H9 (cell line): Measurements from ENCODE around the gene ZNF264. TPM values are rescaled to one million over a fixed set of nuclear protein-coding genes. Genes with fewer than 3 reads are reported as not detected.

Source experiments
- DNase-seq: peaks from one replicate; pipeline ENCODE4 v3.0.0-alpha.2; 2017
- H2AFZ ChIP-seq: one replicate; pipeline ENCODE4 v1.6.1; 2013; ENCODE audit warnings: mild to moderate bottlenecking, low read length, control low read depth, moderate library complexity
- H2AK5ac ChIP-seq: 2 replicates; pipeline ENCODE4 v1.6.1; 2013; ENCODE audit warnings: low read length, control low read depth, mixed read lengths; ENCODE audit not compliant: insufficient read length
- H2BK120ac ChIP-seq: one replicate; pipeline ENCODE4 v1.6.1; 2013; ENCODE audit warnings: low read depth, mild to moderate bottlenecking, low read length, control low read depth, inconsistent platforms; ENCODE audit not compliant: poor library complexity, severe bottlenecking
- H2BK12ac ChIP-seq: 2 replicates; pipeline ENCODE4 v1.6.1; 2013; ENCODE audit warnings: low read length, control low read depth, mixed read lengths, low read depth; ENCODE audit not compliant: insufficient read length
- H2BK15ac ChIP-seq: 2 replicates; pipeline ENCODE4 v1.6.1; 2013; ENCODE audit warnings: low read depth, low read length, control low read depth
- H2BK20ac ChIP-seq: one replicate; pipeline ENCODE4 v1.6.1; 2013; ENCODE audit warnings: low read depth, mild to moderate bottlenecking, low read length, control low read depth, inconsistent platforms; ENCODE audit not compliant: poor library complexity, severe bottlenecking
- H2BK5ac ChIP-seq: 2 replicates; pipeline ENCODE4 v1.6.1; 2013; ENCODE audit warnings: low read length, control low read depth, mixed read lengths; ENCODE audit not compliant: insufficient read length
- H3K14ac ChIP-seq: 2 replicates; pipeline ENCODE4 v1.6.1; 2013; ENCODE audit warnings: low read length, control low read depth; ENCODE audit not compliant: insufficient read depth
- H3K18ac ChIP-seq: 2 replicates; pipeline ENCODE4 v1.6.1; 2013; ENCODE audit warnings: low read depth, mild to moderate bottlenecking, mixed read lengths, low read length, control low read depth; ENCODE audit not compliant: insufficient read length
- H3K23ac ChIP-seq: 2 replicates; pipeline ENCODE4 v1.6.1; 2013; ENCODE audit warnings: low read length, control low read depth, mixed read lengths, low read depth; ENCODE audit not compliant: insufficient read length
- H3K23me2 ChIP-seq: 2 replicates; pipeline ENCODE4 v1.6.1; 2013; ENCODE audit warnings: low read depth, mild to moderate bottlenecking, mixed read lengths, low read length, control low read depth; ENCODE audit not compliant: insufficient read length, poor library complexity, severe bottlenecking
- H3K27ac ChIP-seq: 2 replicates; pipeline ENCODE4 v1.5.1; 2013; ENCODE audit warnings: low read length, control low read depth, mixed read lengths, low read depth; ENCODE audit not compliant: insufficient read length
- H3K27me3 ChIP-seq: 2 replicates; pipeline ENCODE4 v1.6.1; 2013; ENCODE audit warnings: low read length, control low read depth, inconsistent platforms; ENCODE audit not compliant: insufficient read depth
- H3K4ac ChIP-seq: 2 replicates; pipeline ENCODE4 v1.6.1; 2013; ENCODE audit warnings: low read depth, mild to moderate bottlenecking, control low read depth, inconsistent platforms, low read length, moderate library complexity
- H3K4me1 ChIP-seq: 2 replicates; pipeline ENCODE4 v1.6.1; 2013; ENCODE audit warnings: low read length, control low read depth, inconsistent platforms; ENCODE audit not compliant: insufficient read depth
- H3K4me2 ChIP-seq: 2 replicates; pipeline ENCODE4 v1.6.1; 2013; ENCODE audit warnings: low read length, control low read depth, mixed read lengths; ENCODE audit not compliant: insufficient read length, insufficient read depth
- H3K56ac ChIP-seq: 2 replicates; pipeline ENCODE4 v1.6.1; 2013; ENCODE audit warnings: low read depth, mild to moderate bottlenecking, mixed read lengths, low read length, control low read depth; ENCODE audit not compliant: insufficient read length
- H3K79me1 ChIP-seq: 2 replicates; pipeline ENCODE4 v1.6.1; 2013; ENCODE audit warnings: low read depth, mild to moderate bottlenecking, moderate library complexity, low read length, control low read depth, inconsistent platforms; ENCODE audit not compliant: insufficient read depth, poor library complexity, severe bottlenecking
- H3K79me2 ChIP-seq: 2 replicates; pipeline ENCODE4 v1.6.1; 2013; ENCODE audit warnings: low read length, control low read depth, inconsistent platforms; ENCODE audit not compliant: insufficient read depth
- H3K9ac ChIP-seq: 2 replicates; pipeline ENCODE4 v1.6.1; 2013; ENCODE audit warnings: low read length, control low read depth, mixed read lengths; ENCODE audit not compliant: insufficient read length; ENCODE audit errors: extremely low read depth
- H3K9me3 ChIP-seq: one replicate; pipeline ENCODE4 v1.6.1; 2013; ENCODE audit warnings: low read depth, low read length, inconsistent platforms; ENCODE audit not compliant: control insufficient read depth
- H3T11ph ChIP-seq: one replicate; pipeline ENCODE4 v1.6.1; 2013; ENCODE audit warnings: mild to moderate bottlenecking, low read length, control low read depth, inconsistent platforms
- H4K20me1 ChIP-seq: one replicate; pipeline ENCODE4 v1.6.1; 2013; ENCODE audit not compliant: control insufficient read depth, insufficient read length, insufficient read depth
- H4K5ac ChIP-seq: 2 replicates; pipeline ENCODE4 v1.6.1; 2013; ENCODE audit warnings: low read depth, mild to moderate bottlenecking, mixed read lengths, low read length, control low read depth; ENCODE audit not compliant: insufficient read length
- H4K8ac ChIP-seq: replicated peaks from 2 replicates; pipeline ENCODE4 v1.6.1; 2013; ENCODE audit warnings: low read length, control low read depth, mixed read lengths, low read depth; ENCODE audit not compliant: insufficient read length
- H4K91ac ChIP-seq: 2 replicates; pipeline ENCODE4 v1.6.1; 2013; ENCODE audit warnings: low read depth, mild to moderate bottlenecking, moderate library complexity, mixed read lengths, low read length, control low read depth; ENCODE audit not compliant: insufficient read length
- H3K27ac Mint-ChIP-seq, 3 experiments: 2 replicates in 2 of 3; 3 replicates in 1 of 3; pipeline ENCODE4 v1.8.0; 2020 to 2021; ENCODE audit warnings: mixed read lengths in 3 of 3, mild to moderate bottlenecking in 1 of 3, moderate library complexity in 1 of 3
- H3K27me3 Mint-ChIP-seq: 2 replicates; pipeline ENCODE4 v1.8.0; 2021; ENCODE audit warnings: low read depth, mild to moderate bottlenecking, moderate library complexity, mixed read lengths
- H3K36me3 Mint-ChIP-seq, 3 experiments: 2 replicates in 2 of 3; 3 replicates in 1 of 3; pipeline ENCODE4 v1.8.0; 2020 to 2021; ENCODE audit warnings: low read depth in 3 of 3, mixed read lengths in 3 of 3; ENCODE audit not compliant: insufficient read depth in 1 of 3
- H3K4me1 Mint-ChIP-seq, 2 experiments: 2 replicates each; pipeline ENCODE4 v1.8.0; 2020; ENCODE audit warnings: mixed read lengths in 2 of 2
- H3K4me3 Mint-ChIP-seq, 2 experiments: 2 replicates in 1 of 2; 3 replicates in 1 of 2; pipeline ENCODE4 v1.8.0; 2020 to 2021; ENCODE audit warnings: mild to moderate bottlenecking in 2 of 2, mixed read lengths in 2 of 2, moderate library complexity in 1 of 2
- H3K9me3 Mint-ChIP-seq, 2 experiments: 2 replicates in 1 of 2; 3 replicates in 1 of 2; pipeline ENCODE4 v1.8.0; 2020; ENCODE audit warnings: mild to moderate bottlenecking in 2 of 2, mixed read lengths in 2 of 2, moderate library complexity in 1 of 2
- WGBS: extraction: QIAGEN DNeasy Blood & Tissue Kit; methylation state at CpG from one replicate; pipeline ENCODE4 v1.1.7; 2013; ENCODE audit warnings: missing lambda C conversion rate, low lambda C conversion rate, mixed read lengths; ENCODE audit not compliant: insufficient read length; ENCODE audit errors: extremely low coverage; 5-methylcytosine and 5-hydroxymethylcytosine counted together
- total RNA-seq: library from RNA; stranded (reverse); gene quantifications from 2 replicates; pipeline ENCODE4 v1.2.1, GENCODE V29; 2021
- TF ChIP-seq, protein P1 (sequence below): fragments of 200-600 bp; sonication (generic); conservative IDR thresholded peaks from 3 replicates; pipeline ENCODE4 v1.8.0; 2021; ENCODE audit warnings: antibody characterized with exemption, mild to moderate bottlenecking

Gene ZNF264
- total RNA-seq, 1 experiment from 2014 or later = 25.3 TPM

DNA sequence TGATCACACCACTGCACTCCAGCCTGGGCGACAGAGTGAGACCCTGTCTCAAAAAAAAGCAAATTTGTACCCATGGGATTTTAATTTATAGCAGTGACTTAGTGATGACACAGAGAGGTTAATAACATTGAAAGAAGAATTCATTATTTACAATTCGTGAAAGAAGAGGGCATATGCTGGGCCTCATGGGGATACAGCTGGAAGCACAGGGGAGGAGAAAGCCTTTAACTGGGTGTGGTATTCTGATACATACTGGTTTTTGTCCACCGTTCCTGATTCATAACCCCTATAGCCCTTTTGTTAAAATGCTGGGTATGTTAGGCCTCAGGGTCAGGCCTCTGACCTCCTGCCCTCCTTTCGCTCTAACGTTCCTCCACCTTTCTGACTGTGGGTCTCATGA, 10.9 kb downstream of the ZNF264 start:
- Histone ChIP-seq H3K56ac (no peak overlapping the region), H2BK15ac (no peak overlapping the region), H3K9ac (no peak overlapping the region), H2AK5ac (no peak overlapping the region), H4K8ac (no peak overlapping the region), H2BK5ac (no peak overlapping the region), H3K27me3 (no peaks in the 10 kb centered on the region), H4K5ac (no peak overlapping the region), H3K79me2 (no peaks in the 10 kb centered on the region; the same call in 1 of the 2 replicates), H2AFZ (no peak overlapping the region), H3K4me2 (no peak overlapping the region), H3T11ph (no peak overlapping the region), H3K9me3 (no peaks in the 10 kb centered on the region), H2BK12ac (no peak overlapping the region), H2BK120ac (no peak overlapping the region), H3K14ac (no peak overlapping the region), H3K79me1 (peaks cover 2% of the 10 kb centered on the region), H3K23ac (no peak overlapping the region), H4K20me1 (no peaks in the 10 kb centered on the region), H3K4me1 (no peaks in the 10 kb centered on the region), H3K18ac (no peak overlapping the region), H3K27ac (no peak overlapping the region), H3K23me2 (no peaks in the 10 kb centered on the region), H4K91ac (no peak overlapping the region), H2BK20ac (no peak overlapping the region), H3K4ac (no peak overlapping the region)
- WGBS = no CpG with 5 or more reads among the region's 5 CpGs
- H3K36me3 Mint-ChIP-seq = peaks cover 26 to 52% (median 39%) of the 10 kb centered on the region in 3 experiments
- H3K27ac Mint-ChIP-seq = no peak overlapping the region
- no peak overlapping the region for H3K4me3 Mint-ChIP-seq
- no peaks in the 10 kb centered on the region for H3K27me3 Mint-ChIP-seq
- no peaks in the 10 kb centered on the region for H3K4me1 Mint-ChIP-seq
- peaks cover 0 to 2% of the 10 kb centered on the region in 2 experiments; a peak in 1 of 5 replicates for H3K9me3 Mint-ChIP-seq
- TF ChIP-seq, protein P1, sequence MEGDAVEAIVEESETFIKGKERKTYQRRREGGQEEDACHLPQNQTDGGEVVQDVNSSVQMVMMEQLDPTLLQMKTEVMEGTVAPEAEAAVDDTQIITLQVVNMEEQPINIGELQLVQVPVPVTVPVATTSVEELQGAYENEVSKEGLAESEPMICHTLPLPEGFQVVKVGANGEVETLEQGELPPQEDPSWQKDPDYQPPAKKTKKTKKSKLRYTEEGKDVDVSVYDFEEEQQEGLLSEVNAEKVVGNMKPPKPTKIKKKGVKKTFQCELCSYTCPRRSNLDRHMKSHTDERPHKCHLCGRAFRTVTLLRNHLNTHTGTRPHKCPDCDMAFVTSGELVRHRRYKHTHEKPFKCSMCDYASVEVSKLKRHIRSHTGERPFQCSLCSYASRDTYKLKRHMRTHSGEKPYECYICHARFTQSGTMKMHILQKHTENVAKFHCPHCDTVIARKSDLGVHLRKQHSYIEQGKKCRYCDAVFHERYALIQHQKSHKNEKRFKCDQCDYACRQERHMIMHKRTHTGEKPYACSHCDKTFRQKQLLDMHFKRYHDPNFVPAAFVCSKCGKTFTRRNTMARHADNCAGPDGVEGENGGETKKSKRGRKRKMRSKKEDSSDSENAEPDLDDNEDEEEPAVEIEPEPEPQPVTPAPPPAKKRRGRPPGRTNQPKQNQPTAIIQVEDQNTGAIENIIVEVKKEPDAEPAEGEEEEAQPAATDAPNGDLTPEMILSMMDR = no peak
- no peak for DNase-seq
